GM12874 (cell line): ENCODE data around the gene CD58.

Experiments
- CTCF ChIP-seq: IDR thresholded peaks from 2 replicates; pipeline ENCODE4 v1.5.1; 2011; ENCODE audit warnings: low read depth, mild to moderate bottlenecking, control low read depth, low read length, moderate library complexity; ENCODE audit not compliant: insufficient read depth

CD58 gene

GRCh38 chr1:116570358-116571214 lies at the start of gene CD58:
CD58 (minus strand) TSS chr1:116571026; CDS start chr1:116570972, 54 bp downstream.
- TF ChIP-seq CTCF, result peak; percentile 88

DNA sequence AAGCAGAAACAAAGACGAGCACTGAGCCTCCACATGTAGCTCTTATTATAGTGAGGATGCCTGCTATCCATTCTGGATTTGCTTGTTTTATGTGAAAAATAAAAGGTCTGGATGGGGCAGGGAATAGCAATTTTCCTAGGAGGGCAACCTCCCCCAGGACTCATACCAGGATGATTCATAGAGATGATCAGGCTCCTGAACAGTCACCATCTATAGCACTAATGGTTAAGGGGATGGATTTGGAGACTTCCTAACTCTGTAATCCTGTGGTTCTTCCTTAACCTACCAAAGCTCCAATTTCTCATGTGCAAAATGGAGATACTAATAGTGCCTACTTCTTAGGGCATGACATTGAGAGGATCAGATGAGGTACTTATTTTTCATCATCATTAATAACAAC lies 34.5 kb upstream of the CD58 start:
- no peak for TF ChIP-seq CTCF

- TF ChIP-seq CTCF, result peak; percentile 51
Measured at GRCh38 chr1:116595946-116596741, 25.3 kb upstream of the CD58 start.

- no peak for TF ChIP-seq CTCF
Measured at GRCh38 chr1:116587501-116588227, 16.8 kb upstream of the CD58 start.

GRCh38 chr1:116586741-116587143 lies 15.9 kb upstream of the CD58 start:
- no peak for TF ChIP-seq CTCF

DNA sequence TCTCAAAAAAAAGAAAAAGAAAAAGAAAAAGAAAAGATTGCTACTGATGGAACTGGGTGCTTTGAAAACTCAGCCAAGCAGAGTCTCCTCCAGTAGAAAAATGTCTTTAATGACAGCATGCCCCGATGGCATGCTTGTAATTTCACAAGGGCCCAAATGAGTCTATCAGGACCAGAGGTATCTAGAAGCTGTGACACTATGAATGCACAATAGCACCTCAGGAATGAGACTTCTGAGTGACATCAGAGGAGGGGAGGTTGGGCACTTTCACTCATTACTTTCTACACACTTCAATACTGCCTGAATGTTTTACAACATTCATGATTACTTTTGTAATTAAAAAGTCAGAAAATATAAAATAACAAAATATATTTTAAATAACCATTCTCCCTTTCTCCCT lies 15.1 kb upstream of the CD58 start:
- no peak for TF ChIP-seq CTCF
